ENCODE results near the gene STK17B. TPM values are rescaled to one million over a fixed set of nuclear protein-coding genes. Genes with fewer than 3 reads are reported as not detected.

STK17B gene
- total RNA-seq, 6 experiments from 2014 or later, result 26.7 to 39.8 (median 32.5) TPM

DNA sequence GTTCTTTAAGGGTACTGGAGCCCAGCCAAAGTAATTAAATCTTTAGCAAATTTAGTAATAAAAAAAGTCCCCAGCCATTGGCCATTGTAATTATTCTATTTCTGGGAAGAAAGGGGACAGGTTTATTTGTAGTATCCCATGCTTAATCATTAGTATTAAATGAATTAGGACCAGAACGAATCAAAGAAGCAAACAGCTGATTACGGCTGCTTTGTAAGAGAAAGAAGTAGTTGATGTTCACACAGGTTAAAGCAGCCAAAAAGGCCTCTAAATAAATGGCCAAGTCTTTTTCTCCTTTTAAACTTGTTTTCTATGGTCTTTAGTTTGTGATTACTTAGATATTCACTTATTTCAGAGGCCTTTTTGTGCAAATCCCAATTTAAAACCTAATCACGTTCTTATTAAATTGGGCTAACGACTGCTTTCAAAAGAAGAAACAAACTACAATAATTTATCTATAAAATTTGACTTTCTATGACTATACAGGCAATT, 54.1 kb downstream of the STK17B start:
- Mint-ChIP-seq H3K4me3 (no peak overlapping the region), H3K9me3 (no peaks in the 10 kb centered on the region), H3K4me1 (ENCODE audit: low read depth) (peaks cover 26% of the 10 kb centered on the region), H3K27me3 (ENCODE audit: insufficient read depth) (no peaks in the 10 kb centered on the region), H3K36me3 (ENCODE audit: low read depth) (no peaks in the 10 kb centered on the region), H3K27ac (no peak overlapping the region)
- TF ChIP-seq, protein P1, sequence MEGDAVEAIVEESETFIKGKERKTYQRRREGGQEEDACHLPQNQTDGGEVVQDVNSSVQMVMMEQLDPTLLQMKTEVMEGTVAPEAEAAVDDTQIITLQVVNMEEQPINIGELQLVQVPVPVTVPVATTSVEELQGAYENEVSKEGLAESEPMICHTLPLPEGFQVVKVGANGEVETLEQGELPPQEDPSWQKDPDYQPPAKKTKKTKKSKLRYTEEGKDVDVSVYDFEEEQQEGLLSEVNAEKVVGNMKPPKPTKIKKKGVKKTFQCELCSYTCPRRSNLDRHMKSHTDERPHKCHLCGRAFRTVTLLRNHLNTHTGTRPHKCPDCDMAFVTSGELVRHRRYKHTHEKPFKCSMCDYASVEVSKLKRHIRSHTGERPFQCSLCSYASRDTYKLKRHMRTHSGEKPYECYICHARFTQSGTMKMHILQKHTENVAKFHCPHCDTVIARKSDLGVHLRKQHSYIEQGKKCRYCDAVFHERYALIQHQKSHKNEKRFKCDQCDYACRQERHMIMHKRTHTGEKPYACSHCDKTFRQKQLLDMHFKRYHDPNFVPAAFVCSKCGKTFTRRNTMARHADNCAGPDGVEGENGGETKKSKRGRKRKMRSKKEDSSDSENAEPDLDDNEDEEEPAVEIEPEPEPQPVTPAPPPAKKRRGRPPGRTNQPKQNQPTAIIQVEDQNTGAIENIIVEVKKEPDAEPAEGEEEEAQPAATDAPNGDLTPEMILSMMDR (IDR thresholded peaks at IDR 0.05), result no peak
- DNase-seq, result no peak

DNA sequence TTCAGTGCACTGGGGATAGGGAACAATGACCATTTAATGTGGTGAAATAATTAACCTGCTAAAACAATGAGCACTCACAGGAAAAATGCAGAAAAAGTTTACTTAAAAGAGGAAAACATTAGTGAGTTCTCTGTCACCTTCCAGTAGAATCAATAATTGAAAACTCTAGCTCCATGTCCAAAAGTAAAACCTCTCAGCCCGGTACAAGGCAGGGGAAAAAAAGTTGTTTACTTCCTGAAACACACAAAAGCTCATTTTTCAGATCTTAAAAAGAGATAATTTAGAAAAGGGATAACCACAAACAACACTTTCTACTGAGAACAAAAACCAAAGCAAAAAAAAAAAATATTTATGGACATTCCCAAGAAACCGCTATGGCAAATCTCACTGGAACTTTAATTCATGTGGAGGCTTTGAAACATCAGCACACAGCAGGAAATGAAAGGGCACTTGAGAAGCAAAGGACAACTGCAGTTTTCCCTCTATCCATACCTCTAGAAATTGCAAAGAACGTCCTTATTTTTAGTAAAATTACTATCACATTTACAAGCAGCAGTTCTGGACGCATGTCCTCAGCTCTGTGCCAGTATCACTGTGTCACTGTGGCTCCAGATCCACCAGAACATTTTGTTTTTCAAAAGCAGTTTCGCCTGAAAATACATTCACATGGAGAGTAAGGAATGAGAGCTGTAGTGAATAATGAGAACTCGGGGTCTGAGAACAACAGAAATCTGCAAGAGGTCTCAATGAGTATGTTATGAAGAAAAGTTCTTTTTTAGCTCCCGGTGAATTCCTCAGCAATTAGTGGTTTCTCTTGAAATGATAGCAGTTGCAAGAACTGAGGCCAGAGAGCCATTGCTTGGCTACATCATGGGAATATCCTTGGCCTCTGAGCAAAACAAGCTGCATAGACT, 58.1 kb downstream of the STK17B start:
- H3K9me3 Mint-ChIP-seq, result no peaks in the 10 kb centered on the region
- peak overlapping the region; percentile 79 for H3K4me3 Mint-ChIP-seq
- H3K27ac Mint-ChIP-seq, result peak overlapping the region; percentile 93
- DNase-seq, result peak; percentile 64
- TF ChIP-seq, protein P1 (IDR thresholded peaks at IDR 0.05), result no peak
- no peaks in the 10 kb centered on the region for H3K36me3 Mint-ChIP-seq (ENCODE audit: low read depth)
- H3K27me3 Mint-ChIP-seq (ENCODE audit: insufficient read depth), result peaks cover 4% of the 10 kb centered on the region; the same call in 1 of the 2 replicates
- peaks cover 33% of the 10 kb centered on the region for H3K4me1 Mint-ChIP-seq (ENCODE audit: low read depth)

DNA sequence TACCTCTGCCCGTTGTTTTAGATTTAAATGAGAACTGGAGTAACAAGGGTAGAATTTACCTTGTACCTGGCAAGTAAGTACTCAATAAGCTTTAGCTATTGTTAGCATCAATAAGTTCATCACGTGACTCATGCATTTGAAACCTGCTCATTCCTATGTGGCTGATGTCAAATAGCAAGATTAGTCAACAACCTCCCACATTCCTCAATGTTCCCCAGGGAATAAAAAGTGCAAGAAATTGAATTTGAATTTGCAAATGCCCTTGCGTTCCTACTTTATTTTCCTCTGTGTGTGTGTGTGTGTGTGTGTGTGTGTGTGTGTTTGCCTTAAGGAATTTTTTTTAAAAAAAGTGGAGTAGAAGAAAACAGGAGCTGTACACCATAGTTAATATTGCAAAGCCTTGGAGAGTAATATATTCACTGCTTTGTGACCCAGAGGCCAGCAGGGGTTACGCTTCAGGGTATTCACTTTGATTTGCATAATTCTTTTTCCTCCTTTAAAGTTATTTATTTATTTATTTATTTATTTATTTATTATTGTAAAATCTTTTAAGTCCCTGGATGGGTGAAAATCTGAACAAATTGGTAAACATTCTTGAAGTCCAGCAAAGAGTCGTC, 58.9 kb downstream of the STK17B start:
- H3K4me3 Mint-ChIP-seq, result peak overlapping the region; percentile 79

DNA sequence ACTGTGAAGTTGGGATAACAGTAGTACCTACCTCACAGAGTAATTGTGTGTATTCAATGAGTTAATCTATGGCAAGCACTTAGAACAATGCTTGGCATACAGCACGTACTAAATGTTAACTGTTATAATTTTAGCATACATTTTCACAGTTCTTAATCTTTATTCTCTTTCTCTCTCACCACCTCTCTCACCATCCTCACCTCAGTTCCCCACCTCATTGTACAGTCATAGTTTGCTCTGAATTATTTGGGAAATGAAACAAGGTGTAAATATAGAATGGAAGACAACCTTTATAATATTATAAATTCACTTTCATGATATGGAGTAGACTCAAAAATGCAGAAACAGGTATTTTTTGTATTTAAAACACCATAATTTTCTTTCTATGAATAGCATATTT, 62.8 kb downstream of the STK17B start:
- Mint-ChIP-seq H3K27ac (no peak overlapping the region), H3K4me3 (no peak overlapping the region), H3K4me1 (ENCODE audit: low read depth) (peaks cover 20% of the 10 kb centered on the region), H3K9me3 (no peaks in the 10 kb centered on the region), H3K36me3 (ENCODE audit: low read depth) (no peaks in the 10 kb centered on the region), H3K27me3 (ENCODE audit: insufficient read depth) (peaks cover 4% of the 10 kb centered on the region; the same call in 1 of the 2 replicates)
- TF ChIP-seq, protein P1 (IDR thresholded peaks at IDR 0.05), result no peak
- no peak for DNase-seq

More for the DNA sequence above, 58.9 kb downstream of the STK17B start:
- Mint-ChIP-seq H3K27me3 (ENCODE audit: insufficient read depth) (peaks cover 4% of the 10 kb centered on the region; the same call in 1 of the 2 replicates), H3K9me3 (no peaks in the 10 kb centered on the region), H3K36me3 (ENCODE audit: low read depth) (no peaks in the 10 kb centered on the region), H3K4me1 (ENCODE audit: low read depth) (peaks cover 33% of the 10 kb centered on the region), H3K27ac (peak overlapping the region; percentile 93)
- DNase-seq, result peak; percentile 72
- TF ChIP-seq, protein P1 (IDR thresholded peaks at IDR 0.05), result no peak

DNA sequence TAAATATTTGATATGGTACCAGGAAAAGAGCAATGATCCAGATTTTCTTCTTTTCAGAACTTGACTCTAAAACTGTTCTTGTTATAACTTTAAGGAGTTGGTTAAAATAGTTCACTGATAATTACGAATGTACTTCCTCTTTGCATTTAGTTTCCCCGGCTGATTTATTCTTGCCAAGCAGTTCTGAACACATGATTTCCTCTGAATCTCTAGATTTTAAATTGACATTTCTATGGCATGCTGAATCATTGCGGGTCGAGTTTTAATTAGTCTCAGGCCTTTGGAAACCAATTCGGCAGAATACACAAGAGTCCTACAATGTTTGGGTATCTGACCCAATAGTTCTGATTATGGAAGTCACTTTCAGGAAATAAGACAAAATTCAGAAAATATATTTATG, 65.4 kb downstream of the STK17B start:
- no peak for DNase-seq
- Mint-ChIP-seq H3K4me1 (ENCODE audit: low read depth) (peaks cover 7% of the 10 kb centered on the region), H3K4me3 (no peak overlapping the region), H3K27ac (no peak overlapping the region), H3K36me3 (ENCODE audit: low read depth) (no peaks in the 10 kb centered on the region), H3K27me3 (ENCODE audit: insufficient read depth) (peaks cover 4% of the 10 kb centered on the region; the same call in 1 of the 2 replicates), H3K9me3 (no peaks in the 10 kb centered on the region)
- TF ChIP-seq, protein P1 (IDR thresholded peaks at IDR 0.05), result no peak

Measured in HFFc6 (cell line).